ENCODE data around the gene ADAMTS13. TPM values are rescaled to one million over a fixed set of nuclear protein-coding genes. Genes with fewer than 3 reads are reported as not detected.
"Not testable (repeated sequence)": the region's sequence is repeated elsewhere in the genome, so short reads cannot be mapped to it uniquely, and the experiment has no call there.

ADAMTS13 gene
- total RNA-seq, 1 donor from 2014 or later, result 17.8 TPM

- DNase-seq (ENCODE audit: low spot score, unreplicated experiment), result no peak
- H3K36me3 Mint-ChIP-seq (ENCODE audit: insufficient read depth), result no peaks in the 10 kb centered on the region
- no peak overlapping the region for H3K4me3 Mint-ChIP-seq (ENCODE audit: low read depth)
Measured at GRCh38 chr9:133449760-133450159, 27.6 kb downstream of the ADAMTS13 start.

GRCh38 chr9:133451865-133452264, 29.7 kb downstream of the ADAMTS13 start:
- not testable (repeated sequence) for H3K36me3 Mint-ChIP-seq (ENCODE audit: insufficient read depth); H3K4me1 Mint-ChIP-seq (ENCODE audit: low read depth); H3K27me3 Mint-ChIP-seq; H3K4me3 Mint-ChIP-seq (ENCODE audit: low read depth); H3K9me3 Mint-ChIP-seq (ENCODE audit: low read depth); H3K27ac Mint-ChIP-seq; DNase-seq (ENCODE audit: low spot score, unreplicated experiment)

More at GRCh38 chr9:133449760-133450159, 27.6 kb downstream of the ADAMTS13 start:
- H3K27ac Mint-ChIP-seq, result no peak overlapping the region
- H3K4me1 Mint-ChIP-seq (ENCODE audit: low read depth), result peaks cover 4% of the 10 kb centered on the region
- peaks cover 7% of the 10 kb centered on the region for H3K27me3 Mint-ChIP-seq
- H3K9me3 Mint-ChIP-seq (ENCODE audit: low read depth), result no peaks in the 10 kb centered on the region
- TF ChIP-seq CTCF (IDR thresholded peaks at IDR 0.05; ENCODE audit: unreplicated experiment), result no peak

- Mint-ChIP-seq H3K36me3 (ENCODE audit: insufficient read depth) (no peaks in the 10 kb centered on the region), H3K9me3 (ENCODE audit: low read depth) (no peaks in the 10 kb centered on the region), H3K27me3 (no peaks in the 10 kb centered on the region), H3K4me3 (ENCODE audit: low read depth) (no peak overlapping the region), H3K27ac (peak overlapping the region; percentile 73), H3K4me1 (ENCODE audit: low read depth) (peaks cover 4% of the 10 kb centered on the region)
- no peak for DNase-seq (ENCODE audit: low spot score, unreplicated experiment)
- no peak for TF ChIP-seq CTCF (IDR thresholded peaks at IDR 0.05; ENCODE audit: unreplicated experiment)
Measured at GRCh38 chr9:133452562-133452961, 30.4 kb downstream of the ADAMTS13 start.

- no peak for TF ChIP-seq CTCF (IDR thresholded peaks at IDR 0.05; ENCODE audit: unreplicated experiment)
- no peak for DNase-seq (ENCODE audit: low spot score, unreplicated experiment)
- no peak overlapping the region for H3K4me3 Mint-ChIP-seq (ENCODE audit: low read depth)
- no peak overlapping the region for H3K27ac Mint-ChIP-seq
- H3K4me1 Mint-ChIP-seq (ENCODE audit: low read depth), result peaks cover 4% of the 10 kb centered on the region
- H3K9me3 Mint-ChIP-seq (ENCODE audit: low read depth), result no peaks in the 10 kb centered on the region
- H3K27me3 Mint-ChIP-seq, result no peaks in the 10 kb centered on the region
- H3K36me3 Mint-ChIP-seq (ENCODE audit: insufficient read depth), result no peaks in the 10 kb centered on the region
Measured at GRCh38 chr9:133453651-133454050, 31.5 kb downstream of the ADAMTS13 start.

- Mint-ChIP-seq H3K27ac (no peak overlapping the region), H3K4me1 (ENCODE audit: low read depth) (peaks cover 4% of the 10 kb centered on the region), H3K27me3 (no peaks in the 10 kb centered on the region), H3K4me3 (ENCODE audit: low read depth) (no peak overlapping the region), H3K9me3 (ENCODE audit: low read depth) (no peaks in the 10 kb centered on the region), H3K36me3 (ENCODE audit: insufficient read depth) (no peaks in the 10 kb centered on the region)
- no peak for DNase-seq (ENCODE audit: low spot score, unreplicated experiment)
- TF ChIP-seq CTCF (IDR thresholded peaks at IDR 0.05; ENCODE audit: unreplicated experiment), result no peak
Measured at GRCh38 chr9:133454325-133454724, 32.2 kb downstream of the ADAMTS13 start.

- Mint-ChIP-seq H3K4me1 (ENCODE audit: low read depth) (peaks cover 4% of the 10 kb centered on the region), H3K27me3 (no peaks in the 10 kb centered on the region), H3K27ac (no peak overlapping the region), H3K36me3 (ENCODE audit: insufficient read depth) (no peaks in the 10 kb centered on the region), H3K9me3 (ENCODE audit: low read depth) (no peaks in the 10 kb centered on the region), H3K4me3 (ENCODE audit: low read depth) (no peak overlapping the region)
- no peak for TF ChIP-seq CTCF (IDR thresholded peaks at IDR 0.05; ENCODE audit: unreplicated experiment)
- no peak for DNase-seq (ENCODE audit: low spot score, unreplicated experiment)
Measured at GRCh38 chr9:133454943-133455673, 32.9 kb downstream of the ADAMTS13 start.

Measured in progenitor cell of endocrine pancreas (in vitro differentiated cells).